ENCODE results near the gene UGT3A2. TPM values are rescaled to one million over a fixed set of nuclear protein-coding genes. Genes with fewer than 3 reads are reported as not detected.

UGT3A2 gene, protein sequence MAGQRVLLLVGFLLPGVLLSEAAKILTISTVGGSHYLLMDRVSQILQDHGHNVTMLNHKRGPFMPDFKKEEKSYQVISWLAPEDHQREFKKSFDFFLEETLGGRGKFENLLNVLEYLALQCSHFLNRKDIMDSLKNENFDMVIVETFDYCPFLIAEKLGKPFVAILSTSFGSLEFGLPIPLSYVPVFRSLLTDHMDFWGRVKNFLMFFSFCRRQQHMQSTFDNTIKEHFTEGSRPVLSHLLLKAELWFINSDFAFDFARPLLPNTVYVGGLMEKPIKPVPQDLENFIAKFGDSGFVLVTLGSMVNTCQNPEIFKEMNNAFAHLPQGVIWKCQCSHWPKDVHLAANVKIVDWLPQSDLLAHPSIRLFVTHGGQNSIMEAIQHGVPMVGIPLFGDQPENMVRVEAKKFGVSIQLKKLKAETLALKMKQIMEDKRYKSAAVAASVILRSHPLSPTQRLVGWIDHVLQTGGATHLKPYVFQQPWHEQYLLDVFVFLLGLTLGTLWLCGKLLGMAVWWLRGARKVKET
- 17.2 TPM for polyA plus RNA-seq (2013, experiment 1 of 2)
- 17.8 TPM for polyA plus RNA-seq (2013, experiment 2 of 2)

- Histone ChIP-seq H3K36me3 (ENCODE audit: insufficient read depth, low read length) (peaks cover 6% of the 10 kb centered on the region), H3K9me3 (ENCODE audit: insufficient read depth, low read depth, low read length) (no peaks in the 10 kb centered on the region), H3K27me3 (ENCODE audit: insufficient read depth, low read length) (peaks cover 11% of the 10 kb centered on the region), H3K27ac (ENCODE audit: low read depth, low read length) (peak within 1 kb of the TSS; percentile 38; the same call in 1 of the 2 replicates), H3K4me3 (ENCODE audit: low read length) (peak within 1 kb of the TSS; percentile 77), H3K9ac (ENCODE audit: low read depth, low read length) (peak within 1 kb of the TSS; percentile 64), H3K4me1 (ENCODE audit: insufficient read depth, low read length) (peaks cover 6% of the 10 kb centered on the region; the same call in 1 of the 2 replicates)
- WGBS: 1% methylated on average over 22 of the region's 22 CpGs
Observed at GRCh38 chr5:36066540-36067210, at the start of gene UGT3A2. Gene UGT3A2 (minus strand): TSS chr5:36066882. CDS start chr5:36066789, 93 bp downstream.

GRCh38 chr5:36111238-36111637 is 44.6 kb upstream of the UGT3A2 start:
- H3K4me3 ChIP-seq (ENCODE audit: low read length): no peak overlapping the region
- H3K36me3 ChIP-seq (ENCODE audit: insufficient read depth, low read length): peaks cover 9% of the 10 kb centered on the region
- 78% methylated on average over 1 of the region's 1 CpG for WGBS
- no peaks in the 10 kb centered on the region for H3K4me1 ChIP-seq (ENCODE audit: insufficient read depth, low read length)
- H3K27me3 ChIP-seq (ENCODE audit: insufficient read depth, low read length): no peaks in the 10 kb centered on the region
- H3K9me3 ChIP-seq (ENCODE audit: insufficient read depth, low read depth, low read length): no peaks in the 10 kb centered on the region
- H3K27ac ChIP-seq (ENCODE audit: low read depth, low read length): no peak overlapping the region
- H3K9ac ChIP-seq (ENCODE audit: low read depth, low read length): no peak overlapping the region

GRCh38 chr5:36108758-36109460 is 42.2 kb upstream of the UGT3A2 start:
- H3K4me3 ChIP-seq (ENCODE audit: low read length): no peak overlapping the region
- WGBS: 90% methylated on average over 3 of the region's 3 CpGs
- H3K4me1 ChIP-seq (ENCODE audit: insufficient read depth, low read length): no peaks in the 10 kb centered on the region
- no peaks in the 10 kb centered on the region for H3K9me3 ChIP-seq (ENCODE audit: insufficient read depth, low read depth, low read length)
- no peak overlapping the region for H3K27ac ChIP-seq (ENCODE audit: low read depth, low read length)
- no peaks in the 10 kb centered on the region for H3K27me3 ChIP-seq (ENCODE audit: insufficient read depth, low read length)
- peaks cover 9% of the 10 kb centered on the region for H3K36me3 ChIP-seq (ENCODE audit: insufficient read depth, low read length)
- no peak overlapping the region for H3K9ac ChIP-seq (ENCODE audit: low read depth, low read length)

- Histone ChIP-seq H3K9me3 (ENCODE audit: insufficient read depth, low read depth, low read length) (no peaks in the 10 kb centered on the region), H3K36me3 (ENCODE audit: insufficient read depth, low read length) (peaks cover 9% of the 10 kb centered on the region), H3K4me1 (ENCODE audit: insufficient read depth, low read length) (peaks cover 13% of the 10 kb centered on the region; the same call in 1 of the 2 replicates), H3K27ac (ENCODE audit: low read depth, low read length) (no peak overlapping the region), H3K9ac (ENCODE audit: low read depth, low read length) (no peak overlapping the region), H3K4me3 (ENCODE audit: low read length) (no peak overlapping the region), H3K27me3 (ENCODE audit: insufficient read depth, low read length) (no peaks in the 10 kb centered on the region)
- 92% methylated on average over 2 of the region's 2 CpGs for WGBS
Observed at GRCh38 chr5:36105819-36106218, 39.1 kb upstream of the UGT3A2 start.

GRCh38 chr5:36099748-36100147 is 33.1 kb upstream of the UGT3A2 start:
- Histone ChIP-seq H3K4me1 (ENCODE audit: insufficient read depth, low read length) (peaks cover 23% of the 10 kb centered on the region; the same call in 1 of the 2 replicates), H3K9me3 (ENCODE audit: insufficient read depth, low read depth, low read length) (no peaks in the 10 kb centered on the region), H3K4me3 (ENCODE audit: low read length) (no peak overlapping the region), H3K36me3 (ENCODE audit: insufficient read depth, low read length) (no peaks in the 10 kb centered on the region), H3K27me3 (ENCODE audit: insufficient read depth, low read length) (no peaks in the 10 kb centered on the region), H3K27ac (ENCODE audit: low read depth, low read length) (no peak overlapping the region; the same call in 1 of the 2 replicates), H3K9ac (ENCODE audit: low read depth, low read length) (no peak overlapping the region)
- 88% methylated on average over 2 of the region's 3 CpGs for WGBS

GRCh38 chr5:36096486-36096885 is 29.8 kb upstream of the UGT3A2 start:
- Histone ChIP-seq H3K9me3 (ENCODE audit: insufficient read depth, low read depth, low read length) (no peaks in the 10 kb centered on the region), H3K9ac (ENCODE audit: low read depth, low read length) (no peak overlapping the region), H3K27ac (ENCODE audit: low read depth, low read length) (no peak overlapping the region), H3K36me3 (ENCODE audit: insufficient read depth, low read length) (no peaks in the 10 kb centered on the region), H3K4me3 (ENCODE audit: low read length) (no peak overlapping the region), H3K4me1 (ENCODE audit: insufficient read depth, low read length) (peaks cover 18% of the 10 kb centered on the region; the same call in 1 of the 2 replicates), H3K27me3 (ENCODE audit: insufficient read depth, low read length) (no peaks in the 10 kb centered on the region)

DNA sequence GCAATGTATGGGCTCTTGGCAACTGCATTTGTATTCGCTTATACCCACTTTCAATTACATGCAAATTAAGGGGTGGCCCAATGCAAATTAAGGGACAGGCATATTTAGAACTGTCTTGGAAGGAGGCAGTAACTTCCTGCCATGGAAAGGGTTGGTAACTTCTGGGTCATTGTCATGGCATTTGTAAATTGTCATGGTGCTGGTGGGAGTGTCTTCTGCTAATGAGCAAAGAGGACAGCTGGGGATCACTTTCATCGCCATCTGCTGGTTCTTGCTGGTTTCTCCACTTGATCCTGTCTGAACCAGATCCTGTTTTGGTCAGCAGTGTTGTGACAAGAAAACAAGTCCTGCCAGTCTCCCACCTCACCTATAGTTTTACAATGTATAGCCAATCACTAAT is 23.3 kb upstream of the UGT3A2 start:
- Histone ChIP-seq H3K9ac (ENCODE audit: low read depth, low read length) (no peak overlapping the region), H3K36me3 (ENCODE audit: insufficient read depth, low read length) (no peaks in the 10 kb centered on the region), H3K27ac (ENCODE audit: low read depth, low read length) (no peak overlapping the region; the same call in 1 of the 2 replicates), H3K27me3 (ENCODE audit: insufficient read depth, low read length) (no peaks in the 10 kb centered on the region), H3K4me3 (ENCODE audit: low read length) (no peak overlapping the region), H3K4me1 (ENCODE audit: insufficient read depth, low read length) (no peaks in the 10 kb centered on the region), H3K9me3 (ENCODE audit: insufficient read depth, low read depth, low read length) (0 out of 2 replicates have a peak, but pooled peaks cover 4% of the 10 kb centered on the region)
- whole genome bisulfite sequencing: 64% methylated on average over 2 of the region's 2 CpGs

- Histone ChIP-seq H3K4me3 (ENCODE audit: low read length) (peak overlapping the region; percentile 26; the same call in 1 of the 2 replicates), H3K27me3 (ENCODE audit: insufficient read depth, low read length) (no peaks in the 10 kb centered on the region), H3K27ac (ENCODE audit: low read depth, low read length) (peak overlapping the region; percentile 72; the same call in 1 of the 2 replicates), H3K9ac (ENCODE audit: low read depth, low read length) (peak overlapping the region; percentile 25; the same call in 1 of the 2 replicates), H3K36me3 (ENCODE audit: insufficient read depth, low read length) (no peaks in the 10 kb centered on the region), H3K4me1 (ENCODE audit: insufficient read depth, low read length) (peaks cover 11% of the 10 kb centered on the region; the same call in 1 of the 2 replicates), H3K9me3 (ENCODE audit: insufficient read depth, low read depth, low read length) (no peaks in the 10 kb centered on the region)
- WGBS: 26% methylated on average over 10 of the region's 10 CpGs
Observed at GRCh38 chr5:36079200-36079781, 12.6 kb upstream of the UGT3A2 start.

GRCh38 chr5:36078430-36078829 is 11.7 kb upstream of the UGT3A2 start:
- Histone ChIP-seq H3K27ac (ENCODE audit: low read depth, low read length) (no peak overlapping the region), H3K9ac (ENCODE audit: low read depth, low read length) (no peak overlapping the region), H3K27me3 (ENCODE audit: insufficient read depth, low read length) (no peaks in the 10 kb centered on the region), H3K36me3 (ENCODE audit: insufficient read depth, low read length) (no peaks in the 10 kb centered on the region), H3K4me1 (ENCODE audit: insufficient read depth, low read length) (peaks cover 16% of the 10 kb centered on the region), H3K4me3 (ENCODE audit: low read length) (no peak overlapping the region), H3K9me3 (ENCODE audit: insufficient read depth, low read depth, low read length) (no peaks in the 10 kb centered on the region)
- 84% methylated on average over 10 of the region's 10 CpGs for WGBS

DNA sequence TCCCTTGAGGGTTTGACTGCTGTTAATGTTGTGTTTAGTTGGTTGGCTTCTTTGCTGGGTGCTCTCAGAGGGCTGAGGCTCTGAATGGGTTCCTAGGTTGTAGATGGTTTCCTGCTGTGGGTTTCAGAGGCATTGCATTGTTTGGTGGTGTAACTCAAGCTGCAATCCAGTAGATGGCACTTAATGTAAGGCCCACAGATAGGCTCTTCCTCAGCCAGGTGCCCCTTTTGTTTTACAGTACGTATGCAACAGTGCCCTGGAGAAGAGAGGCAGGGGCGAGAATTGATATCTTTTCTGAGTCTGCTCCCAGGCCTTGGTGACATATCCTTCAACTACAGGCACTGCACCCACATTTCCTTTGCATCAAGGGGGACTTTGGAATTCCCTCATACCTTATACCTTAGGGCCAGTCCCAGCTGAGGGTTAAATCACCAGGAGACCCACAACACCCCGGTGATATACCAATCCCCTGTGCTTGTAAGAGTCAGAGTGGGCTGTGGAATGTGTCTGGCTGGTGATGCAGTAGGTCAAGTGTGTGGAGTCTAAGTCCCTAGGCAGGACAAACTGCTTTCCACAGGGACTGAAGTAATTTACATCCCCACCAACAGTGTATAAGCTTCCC is 7.0 kb upstream of the UGT3A2 start:
- Histone ChIP-seq H3K9ac (ENCODE audit: low read depth, low read length) (no peak overlapping the region), H3K4me1 (ENCODE audit: insufficient read depth, low read length) (peaks cover 6% of the 10 kb centered on the region; the same call in 1 of the 2 replicates), H3K36me3 (ENCODE audit: insufficient read depth, low read length) (no peaks in the 10 kb centered on the region), H3K27ac (ENCODE audit: low read depth, low read length) (no peak overlapping the region), H3K9me3 (ENCODE audit: insufficient read depth, low read depth, low read length) (no peaks in the 10 kb centered on the region), H3K27me3 (ENCODE audit: insufficient read depth, low read length) (no peaks in the 10 kb centered on the region), H3K4me3 (ENCODE audit: low read length) (no peak overlapping the region)
- WGBS: 40% methylated on average over 3 of the region's 3 CpGs

All from HUES64 (cell line).